ENCODE data around the gene IL24.
A peak's percentile ranks its signal among the peaks of the same experiment; 100 is the strongest.
"Not testable (repeated sequence)": the region's sequence is repeated elsewhere in the genome, so short reads cannot be mapped to it uniquely, and the experiment has no call there.

The IL24 gene

DNA sequence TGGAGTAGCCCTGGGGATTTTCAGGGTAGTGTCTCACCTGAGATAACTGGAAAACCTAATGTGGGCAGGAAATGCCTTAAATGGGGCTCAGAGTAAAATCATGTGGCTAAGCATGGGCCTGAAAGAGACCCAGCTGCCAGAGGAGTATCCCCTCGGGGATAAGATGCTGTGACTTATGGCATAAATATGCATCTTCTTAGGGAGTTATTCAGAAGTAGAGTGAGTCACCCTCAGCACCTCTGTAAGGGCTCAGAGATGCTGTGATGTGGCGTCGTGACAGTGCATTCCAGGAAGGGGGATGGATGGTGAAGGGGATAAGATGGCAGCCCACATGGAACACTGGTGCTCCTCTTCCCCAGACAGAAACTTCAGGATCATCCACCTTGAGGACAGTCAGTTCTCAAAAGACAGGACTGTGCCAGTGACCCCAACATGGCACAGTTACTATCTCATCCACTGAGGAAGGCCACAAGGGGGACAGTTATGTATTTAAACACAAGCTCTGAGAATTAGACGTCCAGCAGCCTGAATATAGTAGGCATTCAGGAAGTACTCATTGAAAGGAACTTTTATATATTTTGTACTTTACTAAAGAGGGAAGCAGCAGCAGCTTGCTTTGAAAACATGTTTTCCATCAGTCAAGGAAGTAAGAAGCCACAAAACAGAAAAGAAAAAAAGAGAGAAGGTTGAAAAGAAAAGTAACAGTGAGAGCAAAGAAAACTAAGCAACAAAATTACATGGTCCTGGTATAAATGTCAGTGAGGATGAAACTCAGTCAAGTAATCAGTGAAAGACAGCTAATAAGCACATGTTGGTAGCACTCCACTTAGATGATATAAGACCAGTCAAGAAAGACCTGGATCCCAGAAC lies 8.3 kb downstream of the IL24 start:
- DNase-seq = no peak

DNA sequence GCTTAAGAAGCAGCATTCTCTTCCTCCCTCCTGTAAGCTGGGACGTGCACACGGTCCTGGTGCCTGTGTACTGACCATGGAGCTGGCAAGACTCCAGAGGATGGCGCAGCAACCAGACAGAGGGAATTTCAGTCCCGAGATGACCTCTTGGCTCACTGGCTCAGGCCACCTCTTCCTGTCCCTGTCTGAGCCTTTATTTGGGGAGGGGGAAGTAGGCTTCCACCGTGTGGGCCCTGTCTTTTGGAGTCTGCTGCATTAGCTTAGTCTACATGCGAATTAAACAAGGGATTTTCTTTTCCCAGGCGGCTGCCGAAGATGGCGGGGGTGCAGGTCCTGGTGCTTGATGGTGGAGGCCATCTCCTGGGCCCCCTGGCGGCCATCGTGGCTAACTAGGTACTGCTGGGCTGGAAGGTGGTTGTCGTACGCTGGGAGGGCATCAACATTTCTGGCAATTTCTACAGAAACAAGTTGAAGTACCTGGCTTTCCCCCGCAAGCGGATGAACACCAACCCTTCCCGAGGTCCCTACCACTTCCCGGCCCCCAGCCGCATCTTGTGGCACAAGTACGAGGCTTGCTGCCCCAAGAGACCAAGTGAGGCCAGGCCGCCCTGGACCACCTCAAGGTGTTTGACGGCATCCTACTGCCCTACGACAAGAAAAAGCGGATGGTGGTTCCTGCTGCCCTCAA lies 10.2 kb downstream of the IL24 start:
- DNase-seq = no peak

DNA sequence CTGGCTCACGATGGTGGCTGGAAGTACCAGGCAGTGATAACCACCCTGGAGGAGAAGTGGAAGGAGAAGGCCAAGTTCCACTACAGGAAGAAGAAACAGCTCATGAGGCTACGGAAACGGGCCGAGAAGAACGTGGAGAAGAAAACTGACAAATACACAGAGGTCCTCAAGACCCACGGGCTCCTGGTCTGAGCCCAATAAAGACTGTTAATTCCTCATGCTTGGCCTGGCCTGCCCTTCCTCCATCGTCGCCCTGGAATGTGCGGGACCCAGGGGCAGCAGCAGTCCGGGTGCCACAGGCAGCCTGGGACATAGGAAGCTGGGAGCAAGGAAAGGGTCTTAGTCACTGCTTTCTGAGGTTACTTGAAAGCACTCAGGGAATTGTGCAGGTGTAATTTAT lies 10.8 kb downstream of the IL24 start:
- DNase-seq = no peak

DNA sequence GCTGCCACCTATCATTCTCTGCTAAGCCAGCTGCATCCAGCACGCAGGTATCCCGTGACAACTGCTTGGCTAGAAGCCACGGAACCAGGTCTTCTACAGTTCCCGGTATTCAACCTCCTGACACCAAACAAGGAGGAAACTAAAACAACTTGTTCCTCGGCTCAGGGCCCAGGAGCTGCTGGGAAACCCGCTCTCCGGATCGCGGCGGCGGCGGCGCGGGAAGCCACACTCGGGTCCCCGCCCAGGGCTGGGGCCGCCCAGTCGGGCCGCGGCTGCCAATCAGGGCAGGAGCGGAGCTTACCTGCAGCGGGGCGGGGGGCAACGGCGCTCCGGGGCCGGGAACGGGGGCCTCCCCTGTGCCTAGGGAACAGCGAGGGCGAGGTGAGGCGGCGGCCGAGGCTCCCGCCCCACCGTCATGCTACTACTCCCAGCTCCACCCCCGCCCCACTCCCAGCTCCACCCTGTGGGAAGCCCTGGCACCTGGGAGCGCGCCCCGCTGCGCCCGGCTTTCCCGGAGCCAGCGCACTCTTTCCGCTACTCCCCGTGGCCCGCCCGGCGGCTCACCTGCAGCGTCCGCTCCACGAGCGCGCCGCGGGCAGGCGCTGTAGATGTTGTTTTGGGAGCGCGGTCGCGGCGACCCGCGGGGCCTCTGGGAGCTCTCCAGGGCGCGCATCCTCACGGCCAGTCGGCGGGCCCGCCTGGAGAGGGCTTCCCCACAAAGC lies 12.1 kb downstream of the IL24 start:
- DNase-seq = no peak

DNA sequence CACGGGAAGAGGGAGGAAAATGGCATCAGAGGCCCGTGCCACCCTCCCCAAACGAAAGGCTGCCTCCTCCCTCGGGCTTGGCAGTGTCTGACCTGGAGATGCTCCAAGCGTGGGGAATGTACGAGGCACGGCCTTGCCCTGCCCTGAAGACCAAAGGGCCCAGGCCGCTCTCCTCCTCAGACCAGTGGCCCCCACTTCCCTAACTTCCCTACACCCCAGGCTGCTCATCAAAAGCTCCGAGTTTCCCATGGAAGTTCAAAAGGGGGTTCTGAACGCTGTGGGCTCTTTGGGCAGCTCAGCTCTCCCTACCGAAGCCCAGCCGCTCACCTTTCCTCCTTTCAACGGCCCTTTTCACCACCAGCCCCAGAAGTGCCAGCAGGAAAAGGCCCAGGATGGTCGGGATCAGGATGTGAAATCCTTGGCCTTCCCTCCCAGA lies 12.7 kb downstream of the IL24 start:
- no peak for DNase-seq

DNA sequence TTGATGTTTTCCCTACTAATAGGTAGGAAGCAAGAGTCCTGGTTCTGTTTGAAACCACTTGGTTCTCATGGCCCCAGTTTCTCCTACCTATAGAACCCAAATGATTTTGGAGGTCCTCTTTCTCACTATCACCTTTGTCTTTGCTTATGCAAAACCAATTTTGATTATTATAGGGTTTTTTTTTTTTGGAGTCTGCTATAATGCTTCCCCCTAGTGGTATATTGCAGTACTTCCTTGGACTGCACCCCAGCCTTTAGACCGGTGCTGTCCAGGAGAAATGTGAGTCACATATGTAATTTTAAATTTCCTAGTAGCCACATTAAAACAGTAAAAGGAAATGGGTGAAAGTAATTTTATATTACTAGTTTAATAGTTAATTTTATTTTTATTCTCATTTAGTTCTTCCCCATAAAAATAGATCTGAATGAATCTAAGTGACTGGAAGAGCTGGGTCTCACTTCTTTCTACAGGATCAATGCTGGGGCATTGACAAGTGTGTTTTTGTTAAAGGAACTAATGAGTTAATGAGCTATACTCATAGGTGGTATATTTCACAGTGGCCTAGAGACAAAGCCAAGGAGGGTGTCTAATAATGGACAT lies 13.9 kb downstream of the IL24 start:
- DNase-seq = peak; percentile 63

DNA sequence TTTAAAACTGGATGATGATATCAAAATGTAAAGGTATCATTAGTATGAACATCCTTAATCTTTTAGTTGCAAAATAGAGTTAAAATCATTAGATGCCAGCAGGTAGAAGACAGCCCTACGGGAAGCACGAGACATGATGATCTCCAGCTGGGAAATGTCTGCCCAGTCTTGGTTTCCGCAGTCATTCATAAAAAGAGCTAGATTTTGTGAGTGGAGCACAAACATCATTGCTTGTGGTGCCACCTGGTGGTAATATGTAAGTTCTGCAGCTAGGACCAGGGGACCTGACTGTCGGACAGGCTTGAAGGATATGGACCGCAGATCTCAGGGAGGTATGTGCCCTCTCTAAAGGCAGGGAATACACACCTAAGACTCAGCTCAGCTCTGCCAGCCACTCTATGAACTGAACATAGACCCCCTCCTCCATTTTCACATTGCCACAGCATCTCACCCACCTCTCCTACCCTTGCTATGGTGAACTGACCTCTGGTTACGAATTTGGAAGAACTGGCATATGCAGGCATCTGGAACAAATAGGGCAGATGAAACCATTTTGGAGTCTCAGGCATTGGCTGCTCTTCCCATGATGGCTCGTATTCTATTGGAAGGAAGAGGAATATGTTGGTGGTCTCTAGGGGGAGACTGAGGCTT lies 15.3 kb downstream of the IL24 start:
- peak; percentile 86 for DNase-seq

DNA sequence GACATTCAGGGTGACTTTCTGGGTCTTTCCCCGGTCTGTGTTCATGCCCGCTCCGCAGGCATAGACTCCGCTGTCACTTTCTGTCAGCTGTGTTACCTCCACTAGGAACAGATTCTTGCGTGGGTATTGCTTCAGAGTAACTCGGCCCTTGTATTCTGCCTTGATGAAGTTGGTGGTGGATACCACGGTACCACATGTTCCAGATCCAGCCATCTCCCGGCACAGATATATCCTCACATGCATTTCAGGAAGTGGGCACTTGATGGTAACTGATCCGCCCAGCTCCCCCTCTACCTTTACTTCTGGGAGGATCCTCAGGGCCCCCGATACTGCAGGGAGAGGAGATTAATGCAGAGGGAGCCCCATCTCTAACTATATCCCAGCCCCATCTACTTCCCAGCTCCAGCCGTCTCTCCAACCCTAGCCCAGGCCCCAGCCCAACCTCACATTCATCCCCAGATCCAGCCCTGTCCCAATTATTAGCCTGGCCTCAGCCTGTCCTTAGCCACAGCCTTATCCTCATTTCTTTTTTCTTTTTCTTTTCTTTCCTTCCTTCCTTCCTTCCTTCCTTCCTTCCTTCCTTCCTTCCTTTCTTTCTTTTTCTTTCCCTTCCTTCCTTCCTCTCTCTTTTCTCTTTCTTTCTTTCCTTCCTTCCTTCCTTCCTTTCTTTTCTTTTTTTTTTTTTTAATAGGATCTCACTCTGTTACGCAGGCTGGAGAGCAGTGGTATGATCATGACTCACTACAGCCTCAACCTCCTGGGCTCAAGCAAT lies 16.7 kb downstream of the IL24 start:
- no peak for DNase-seq

DNA sequence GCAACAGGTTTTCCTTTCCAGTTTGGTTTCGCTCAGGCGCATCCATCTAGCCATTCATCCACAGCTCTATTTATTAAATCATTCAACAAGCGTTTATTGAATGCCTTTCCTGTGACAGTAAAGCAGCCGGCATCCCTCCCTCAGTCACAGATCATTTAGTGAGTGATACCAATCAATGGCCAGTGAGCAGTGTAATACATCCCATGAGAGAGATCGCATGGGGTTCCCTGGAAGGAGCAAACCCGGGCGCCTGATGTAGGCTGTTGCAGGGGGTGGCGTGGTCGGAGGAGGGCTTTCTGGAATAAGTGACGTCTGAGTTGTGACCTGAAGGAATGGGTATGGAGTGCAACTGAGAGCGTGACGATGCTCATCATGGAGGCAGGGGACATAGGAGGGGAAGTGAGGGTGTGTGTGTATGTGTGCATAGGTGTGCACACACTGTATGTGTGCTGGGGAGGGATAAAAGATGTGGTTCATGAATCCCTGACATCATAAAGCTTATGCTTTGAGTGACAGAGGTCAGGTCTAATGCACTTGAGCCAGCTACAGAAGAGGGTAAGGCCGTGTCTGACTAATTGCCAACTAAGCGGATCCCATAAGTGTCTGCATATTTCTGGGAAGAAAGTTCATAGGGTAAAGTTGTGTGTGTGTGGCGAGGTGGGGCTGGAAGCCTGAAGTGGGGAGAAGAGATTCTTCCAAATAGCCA lies 17.9 kb downstream of the IL24 start:
- no peak for DNase-seq

DNA sequence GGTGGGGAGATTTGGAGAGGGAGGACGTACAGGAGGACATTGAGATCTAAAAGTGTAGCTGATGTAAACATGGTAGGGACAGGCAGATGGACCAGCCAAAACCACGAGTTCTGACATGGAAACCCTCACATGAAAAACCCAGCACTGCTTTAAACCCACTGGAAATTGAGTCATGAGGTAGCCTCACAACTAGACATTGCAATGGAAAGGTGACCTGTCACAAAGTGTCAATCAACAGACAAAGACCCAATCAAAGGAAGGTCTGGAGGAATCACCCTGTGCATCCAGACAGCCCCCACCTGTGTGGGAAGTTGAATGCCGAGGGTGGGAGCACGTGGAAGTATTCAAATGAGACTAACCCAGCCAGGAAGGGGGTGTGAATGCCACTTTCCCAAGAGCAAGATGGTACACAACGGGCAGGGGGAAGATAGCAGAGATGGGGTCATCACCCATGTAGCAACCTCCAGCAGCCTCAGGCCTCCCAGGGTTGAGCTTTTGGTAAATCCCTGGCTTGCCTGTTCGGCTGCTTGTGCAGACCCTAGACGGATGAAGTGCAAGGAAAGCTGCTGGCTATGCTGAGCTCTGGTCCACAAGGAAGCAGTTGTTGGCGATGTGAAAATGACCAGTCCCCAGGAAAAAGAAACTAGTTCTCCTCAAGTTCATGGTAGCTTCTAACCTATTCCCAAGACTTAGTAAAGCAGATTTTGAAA lies 18.9 kb downstream of the IL24 start:
- no peak for DNase-seq

DNA sequence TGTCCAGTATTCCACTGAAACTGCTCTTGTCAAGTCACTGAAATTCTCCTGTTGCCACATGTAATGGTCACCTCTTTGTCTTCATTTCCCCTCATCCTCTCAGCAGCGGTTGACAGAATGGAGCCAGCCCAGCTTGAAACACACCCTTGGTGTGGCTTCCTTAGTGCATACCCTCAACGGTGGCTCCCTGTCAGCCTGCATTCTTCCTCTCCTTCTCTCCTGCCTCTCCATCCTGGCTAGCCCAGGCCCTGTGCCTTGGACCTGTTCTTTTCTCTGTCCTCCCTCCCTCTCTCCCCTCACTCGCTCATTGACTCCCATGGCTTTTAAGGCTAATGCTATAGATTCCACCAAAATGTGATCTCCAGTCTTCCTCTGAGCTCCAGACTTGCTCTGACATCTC lies 20.8 kb downstream of the IL24 start:
- DNase-seq = no peak

DNA sequence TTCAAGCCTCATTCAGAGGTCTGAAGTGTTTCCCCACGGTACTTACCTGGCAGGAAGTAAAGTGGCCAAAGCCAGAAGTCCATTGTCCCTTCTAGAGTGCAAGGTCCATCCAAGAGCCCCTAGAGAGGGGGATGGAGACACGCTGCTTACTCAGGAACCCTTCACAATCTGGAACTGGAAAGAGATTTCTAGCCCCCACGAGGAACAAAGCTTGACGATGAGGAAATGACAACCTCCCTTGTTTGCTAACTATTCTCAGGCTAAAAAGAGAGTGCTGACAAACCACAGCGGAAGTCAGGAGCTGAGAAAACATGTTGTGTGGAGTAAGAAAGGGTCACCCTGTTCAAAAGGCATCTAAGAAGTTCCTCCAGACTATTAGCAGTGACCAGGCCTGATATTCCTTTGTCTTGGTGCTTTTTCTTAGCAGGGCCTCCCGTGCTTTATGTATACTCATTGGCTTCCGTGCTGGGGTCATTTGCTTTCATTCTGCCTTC lies 24.6 kb downstream of the IL24 start, which contains the start of gene FCMR:
Gene FCMR (minus strand): TSS at position 170 of the 494 bp plus-strand sequence. CDS start 87 bp downstream, at position 83.
- no peak for DNase-seq

DNA sequence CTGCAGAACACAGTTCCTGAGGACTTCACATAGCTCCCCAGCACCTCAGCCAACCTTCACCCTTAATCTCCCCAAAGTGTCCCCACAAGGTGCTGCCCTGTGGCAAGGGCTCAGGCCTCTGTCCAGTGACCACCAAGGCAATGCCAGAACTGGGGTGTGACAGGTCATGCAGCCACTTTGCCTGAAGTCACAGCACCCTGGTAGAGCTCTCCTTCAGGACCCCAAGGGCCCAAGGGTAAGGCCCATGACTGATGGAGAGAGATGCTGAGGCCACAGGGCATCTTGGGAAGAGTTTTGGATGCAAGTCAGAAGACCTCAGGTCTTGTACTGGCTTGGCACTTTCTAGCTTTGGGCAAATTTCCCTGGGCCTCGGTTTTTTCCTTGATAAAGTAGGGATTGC lies 25.3 kb downstream of the IL24 start:
- no peak for DNase-seq

DNA sequence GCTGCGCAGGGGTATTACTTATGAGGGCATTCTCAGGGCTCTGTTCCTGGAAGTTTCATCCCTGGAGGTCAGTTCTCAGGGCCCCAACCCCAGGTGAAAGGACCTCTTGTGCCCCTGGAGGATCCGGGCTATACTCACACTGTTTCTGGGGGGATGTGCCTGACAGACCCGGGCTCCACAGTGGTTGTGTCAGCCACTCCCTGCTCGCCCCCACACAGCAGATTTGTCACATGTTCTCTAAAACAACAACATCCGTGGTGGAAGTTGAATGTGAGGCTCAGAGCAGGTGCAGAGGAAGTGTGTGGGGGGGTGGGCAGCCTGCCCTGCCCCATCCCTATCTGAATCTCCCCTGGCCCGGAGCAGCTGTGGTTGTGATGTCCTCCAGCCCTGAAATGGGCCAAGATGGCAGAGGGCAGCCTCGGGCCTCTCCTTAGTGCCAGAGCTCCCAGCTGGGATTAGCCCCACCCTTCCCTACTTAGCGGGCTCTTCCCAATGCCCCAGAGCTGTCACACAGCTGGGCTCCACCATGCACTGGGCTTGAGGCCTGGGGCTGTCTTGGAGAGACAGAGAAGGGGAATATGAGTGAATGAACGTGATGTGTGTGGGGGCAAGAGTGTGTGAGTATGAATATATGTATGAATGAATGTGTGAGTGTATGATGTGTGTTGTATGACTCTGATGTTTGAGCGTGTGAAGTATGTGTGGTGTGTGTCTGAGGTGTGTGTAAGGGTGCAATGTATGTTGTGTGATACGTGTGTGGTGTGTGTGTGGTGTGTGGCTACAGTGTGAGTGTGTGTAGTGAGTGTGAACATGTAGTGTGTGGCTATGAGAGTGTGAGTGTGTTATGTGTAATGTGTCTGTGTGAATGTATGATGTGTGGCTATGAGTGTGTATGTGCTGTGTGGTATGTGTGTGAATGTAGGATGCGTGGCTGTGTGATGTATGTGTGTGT lies 26.0 kb downstream of the IL24 start:
- no peak for DNase-seq

DNA sequence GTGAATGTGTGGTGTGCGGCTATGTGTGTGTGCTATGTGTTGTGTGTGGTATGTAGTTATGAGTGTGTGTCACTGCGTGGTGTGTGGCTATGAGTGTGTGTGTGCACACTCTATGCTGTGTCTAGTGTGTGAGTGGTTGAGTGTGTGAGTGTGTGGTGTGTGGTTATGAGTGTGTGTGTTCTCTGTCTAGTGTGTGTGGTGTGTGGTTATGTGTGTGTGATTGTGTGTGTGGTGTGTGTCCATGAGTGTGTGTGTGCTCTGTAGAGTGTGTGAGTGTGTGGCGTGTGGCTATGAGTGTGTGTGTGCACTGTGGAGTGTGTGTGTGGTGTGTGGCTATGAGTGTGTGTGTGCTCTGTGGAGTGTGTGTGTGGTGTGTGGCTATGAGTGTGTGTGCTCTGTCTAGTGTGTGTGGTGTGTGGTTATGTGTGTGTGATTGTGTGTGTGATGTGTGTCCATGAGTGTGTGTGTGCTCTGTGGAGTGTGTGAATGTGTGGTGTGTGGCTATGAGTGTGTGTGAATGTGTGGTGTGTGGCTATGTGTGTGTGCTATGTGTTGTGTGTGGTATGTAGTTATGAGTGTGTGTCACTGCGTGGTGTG lies 26.8 kb downstream of the IL24 start:
- not testable (repeated sequence) for DNase-seq

DNA sequence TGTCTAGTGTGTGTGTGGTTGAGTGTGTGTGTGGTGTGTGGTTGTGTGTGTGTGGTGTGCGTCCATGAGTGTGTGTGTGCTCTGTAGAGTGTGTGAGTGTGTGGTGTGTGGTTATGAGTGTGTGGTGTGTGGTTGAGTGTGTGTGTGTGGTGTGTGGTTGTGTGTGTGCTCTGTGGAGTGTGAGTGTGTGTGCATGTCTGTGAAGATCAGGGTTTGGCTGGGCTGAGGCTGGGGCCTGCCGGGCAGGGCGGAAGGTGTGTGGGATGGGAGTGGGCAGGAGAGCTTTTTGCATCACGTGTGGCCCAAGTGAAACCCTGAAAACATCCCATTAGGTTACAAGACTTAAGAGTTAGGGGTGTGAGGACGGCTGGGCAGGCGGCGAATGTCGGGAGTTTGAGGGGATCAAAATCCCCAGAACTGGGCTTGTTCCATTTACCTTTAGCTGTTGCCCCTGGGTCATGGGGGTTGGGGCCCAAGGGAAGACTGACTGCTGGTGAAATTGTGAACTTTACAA lies 27.4 kb downstream of the IL24 start:
- DNase-seq = no peak

DNA sequence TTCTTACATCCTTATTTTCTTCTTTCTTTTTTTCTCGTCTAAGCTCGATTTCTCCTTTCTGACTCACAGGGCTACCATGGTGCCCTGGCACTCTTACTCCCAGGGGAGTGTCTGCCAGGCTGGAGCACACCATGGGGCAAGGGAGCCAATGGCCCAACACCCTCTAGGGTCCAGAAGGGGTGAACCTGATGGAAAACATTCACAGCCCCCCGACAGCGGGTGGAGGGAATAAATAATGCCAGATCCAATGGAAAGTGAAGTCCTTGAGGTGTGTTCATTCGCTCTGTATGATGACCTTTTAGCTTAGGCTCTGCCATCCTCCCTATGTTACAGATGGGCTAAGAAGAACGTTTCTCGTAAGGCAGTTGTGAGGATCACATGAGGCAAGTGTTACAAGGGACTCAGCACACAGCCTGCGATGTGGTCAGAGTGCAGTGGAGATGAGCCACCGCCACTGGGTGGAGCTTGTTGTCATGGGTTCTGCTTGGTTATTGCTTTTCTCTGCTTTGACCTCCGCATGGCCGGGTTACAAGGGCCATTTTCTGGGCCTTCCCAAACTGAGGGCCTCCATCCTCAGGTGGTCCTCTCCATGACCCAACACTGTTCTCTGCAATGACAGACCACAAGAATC lies 28.0 kb downstream of the IL24 start:
- peak; percentile 52 for DNase-seq

DNA sequence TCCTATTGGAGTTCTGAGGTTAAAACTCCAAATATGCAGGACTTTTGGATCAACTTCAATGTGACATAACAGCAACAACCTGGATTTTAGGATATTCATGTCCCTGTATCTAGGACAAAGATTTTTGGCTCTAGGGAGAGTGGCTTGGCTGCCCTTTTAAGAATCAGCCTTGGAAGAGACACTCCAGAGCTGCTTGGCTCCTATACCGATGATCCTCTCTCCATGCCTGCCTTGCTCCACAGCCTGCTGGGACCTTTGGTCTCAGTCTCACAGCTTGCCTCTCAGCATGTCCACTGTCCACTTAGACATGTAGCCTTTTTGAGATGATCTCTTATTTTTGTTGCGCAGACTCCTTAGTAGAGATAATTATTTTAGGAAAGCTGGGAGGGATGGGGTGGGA lies 29.0 kb downstream of the IL24 start:
- no peak for DNase-seq
